HEK293 (cell line): Measurements from ENCODE around the gene ZSCAN9.

ENCODE experiments used
- PBX3 ChIP-seq: sonication (generic); formaldehyde crosslinking; IDR thresholded peaks from 2 replicates; pipeline ENCODE4 v1.8.1; 2022; ENCODE audit warnings: mild to moderate bottlenecking, moderate library complexity, missing genetic modification reagents
- REST ChIP-seq: fragments of 450-650 bp; formaldehyde crosslinking; IDR thresholded peaks from 2 replicates; pipeline ENCODE4 v1.5.1; 2016; ENCODE audit warnings: missing biosample characterization, missing genetic modification characterization
- SCRT1 ChIP-seq: fragments of 450-650 bp; formaldehyde crosslinking; IDR thresholded peaks from 2 replicates; pipeline ENCODE4 v1.5.1; 2016; ENCODE audit warnings: missing biosample characterization, missing genetic modification characterization, borderline replicate concordance
- ZBTB10 ChIP-seq: fragments of 450-650 bp; formaldehyde crosslinking; IDR thresholded peaks from 2 replicates; pipeline ENCODE4 v1.5.1; 2016; ENCODE audit warnings: missing biosample characterization, missing genetic modification characterization
- ZFP3 ChIP-seq: fragments of 450-650 bp; formaldehyde crosslinking; IDR thresholded peaks from 2 replicates; pipeline ENCODE4 v1.5.1; 2016; ENCODE audit warnings: low read depth, missing biosample characterization, missing genetic modification characterization
- ZNF132 ChIP-seq: fragments of 450-650 bp; formaldehyde crosslinking; IDR thresholded peaks from 2 replicates; pipeline ENCODE4 v1.5.1; 2017; ENCODE audit warnings: missing biosample characterization, missing genetic modification characterization, borderline replicate concordance
- ZNF2 ChIP-seq: fragments of 450-650 bp; formaldehyde crosslinking; IDR thresholded peaks from 2 replicates; pipeline ENCODE4 v1.5.1; 2016; ENCODE audit warnings: missing biosample characterization, missing genetic modification characterization
- ZNF214 ChIP-seq: fragments of 450-650 bp; formaldehyde crosslinking; IDR thresholded peaks from 2 replicates; pipeline ENCODE4 v1.5.1; 2017; ENCODE audit warnings: missing biosample characterization, mild to moderate bottlenecking, missing genetic modification characterization, borderline replicate concordance
- ZNF221 ChIP-seq: fragments of 450-650 bp; formaldehyde crosslinking; IDR thresholded peaks from 2 replicates; pipeline ENCODE4 v1.5.1; 2017; ENCODE audit warnings: missing biosample characterization, missing genetic modification characterization, borderline replicate concordance
- ZNF274 ChIP-seq, 2 experiments: fragments of 200-500 bp in 1 of 2; fragments of 450-650 bp in 1 of 2; sonication (Bioruptor generic) in 1 of 2; formaldehyde crosslinking in 1 of 2; IDR thresholded peaks; 2 replicates each; pipeline versions ENCODE4 v1.5.1 to v1.6.1; 2014 to 2016; ENCODE audit warnings: borderline replicate concordance in 1 of 2, inconsistent platforms in 1 of 2, low read length in 1 of 2, missing biosample characterization in 1 of 2, missing genetic modification characterization in 1 of 2
- ZNF350 ChIP-seq: fragments of 450-650 bp; formaldehyde crosslinking; IDR thresholded peaks from 2 replicates; pipeline ENCODE4 v1.5.0; 2017; ENCODE audit warnings: missing biosample characterization, mild to moderate bottlenecking, missing genetic modification characterization
- ZNF398 ChIP-seq: fragments of 450-650 bp; formaldehyde crosslinking; IDR thresholded peaks from 2 replicates; pipeline ENCODE4 v1.5.1; 2017; ENCODE audit warnings: missing biosample characterization, missing genetic modification characterization
- ZNF473 ChIP-seq: fragments of 450-650 bp; formaldehyde crosslinking; IDR thresholded peaks from 2 replicates; pipeline ENCODE4 v1.5.1; 2017; ENCODE audit warnings: missing biosample characterization, missing genetic modification characterization
- ZNF514 ChIP-seq: fragments of 450-650 bp; formaldehyde crosslinking; IDR thresholded peaks from 2 replicates; pipeline ENCODE4 v1.5.1; 2016; ENCODE audit warnings: missing biosample characterization, missing genetic modification characterization
- ZNF518A ChIP-seq: fragments of 450-650 bp; formaldehyde crosslinking; conservative IDR thresholded peaks from 2 replicates; pipeline ENCODE4 v1.5.1; 2016; ENCODE audit warnings: low read depth, missing biosample characterization, missing genetic modification characterization
- ZNF645 ChIP-seq: fragments of 450-650 bp; formaldehyde crosslinking; IDR thresholded peaks from 2 replicates; pipeline ENCODE4; 2016; ENCODE audit warnings: missing biosample characterization, missing genetic modification characterization
- ZNF664 ChIP-seq: fragments of 450-650 bp; formaldehyde crosslinking; IDR thresholded peaks from 2 replicates; pipeline ENCODE4 v1.5.1; 2016; ENCODE audit warnings: missing biosample characterization, missing genetic modification characterization
- ZSCAN18 ChIP-seq: fragments of 450-650 bp; formaldehyde crosslinking; IDR thresholded peaks from 2 replicates; pipeline ENCODE4 v1.5.1; 2016; ENCODE audit warnings: missing biosample characterization, missing genetic modification characterization

ZSCAN9 gene

GRCh38 chr6:28266962-28267694, 42.1 kb downstream of the ZSCAN9 start, which contains the start of gene ZSCAN26 (continued):
- TF ChIP-seq ZBTB10: no peak
- TF ChIP-seq ZNF514 (tag by site-specific recombination): no peak
- peak; percentile 58; the same call in 1 of the 2 replicates for TF ChIP-seq ZNF518A (tag by site-specific recombination)
- TF ChIP-seq ZNF398 (tag by site-specific recombination): no peak
- no peak for TF ChIP-seq ZNF350 (tag by site-specific recombination)
- peak; percentile 96 for TF ChIP-seq ZNF2 (tag by site-specific recombination)
- no peak for TF ChIP-seq REST (tag by site-specific recombination)
- no peak for TF ChIP-seq ZNF473 (tag by site-specific recombination)
- TF ChIP-seq ZNF664 (tag by site-specific recombination): no peak
- TF ChIP-seq ZNF274 (IDR thresholded peaks at IDR 0.05; ENCODE audit: low read length): no peak
- TF ChIP-seq ZNF274 (tag by site-specific recombination; IDR thresholded peaks at IDR 0.05; ENCODE audit: borderline replicate concordance): no peak
- TF ChIP-seq ZNF221 (tag by site-specific recombination): no peak
- TF ChIP-seq PBX3 (CRISPR knock-in tag): 0 out of 2 replicates have a peak, but pooled peaks have one; percentile 30
- 0 out of 2 replicates have a peak, but pooled peaks have one; percentile 16 for TF ChIP-seq ZSCAN18
- no peak for TF ChIP-seq ZNF645 (tag by site-specific recombination)
- TF ChIP-seq ZNF214 (tag by site-specific recombination): no peak
- TF ChIP-seq SCRT1 (tag by site-specific recombination): no peak
- no peak for TF ChIP-seq ZNF132 (tag by site-specific recombination)
- TF ChIP-seq ZFP3 (tag by site-specific recombination): no peak
